GM18870 (cell line): ENCODE data around the gene DARS1.
"Not testable (repeated sequence)": the region's sequence is repeated elsewhere in the genome, so short reads cannot be mapped to it uniquely, and the experiment has no call there.

Source experiments
- ATAC-seq: cut with Tn5 transposase; IDR thresholded peaks from one replicate; pipeline ENCODE4 v1.9.1; 2021; ENCODE audit warnings: moderate library complexity; ENCODE audit not compliant: unreplicated experiment

DARS1 gene

GRCh38 chr2:135985826-135986393 lies 484 bp upstream of the DARS1 start:
- ATAC-seq, result peak; percentile 32

- peak; percentile 57 for ATAC-seq
Measured at GRCh38 chr2:135984199-135985017, 1.0 kb downstream of the DARS1 start.

GRCh38 chr2:135980434-135981079 lies 4.9 kb downstream of the DARS1 start:
- ATAC-seq, result no peak

- no peak for ATAC-seq
Measured at GRCh38 chr2:135975702-135976101, 9.7 kb downstream of the DARS1 start.

GRCh38 chr2:135974036-135974435 lies 11.4 kb downstream of the DARS1 start:
- no peak for ATAC-seq

GRCh38 chr2:135969655-135970387 lies 15.6 kb downstream of the DARS1 start:
- no peak for ATAC-seq

- ATAC-seq, result no peak
Measured at GRCh38 chr2:135965756-135966155, 19.7 kb downstream of the DARS1 start.

- ATAC-seq, result not testable (repeated sequence)
Measured at GRCh38 chr2:135964404-135964803, 21.0 kb downstream of the DARS1 start.

GRCh38 chr2:135963841-135964240 lies 21.6 kb downstream of the DARS1 start:
- no peak for ATAC-seq

- peak; percentile 55 for ATAC-seq
Measured at GRCh38 chr2:135962366-135963123, 22.9 kb downstream of the DARS1 start.

GRCh38 chr2:135960656-135961551 lies 24.5 kb downstream of the DARS1 start:
- no peak for ATAC-seq

GRCh38 chr2:135960150-135960549 lies 25.3 kb downstream of the DARS1 start:
- no peak for ATAC-seq

- ATAC-seq, result not testable (repeated sequence)
Measured at GRCh38 chr2:135958927-135959326, 26.5 kb downstream of the DARS1 start.

- ATAC-seq, result no peak
Measured at GRCh38 chr2:135954020-135954601, 31.3 kb downstream of the DARS1 start.

GRCh38 chr2:135952891-135953290 lies 32.5 kb downstream of the DARS1 start:
- ATAC-seq, result no peak

GRCh38 chr2:135951041-135951583 lies 34.3 kb downstream of the DARS1 start:
- ATAC-seq, result no peak

- ATAC-seq, result no peak
Measured at GRCh38 chr2:135949451-135950234, 35.8 kb downstream of the DARS1 start.
